BE2C (cell line): ENCODE data around the gene SIGLEC6.

Source experiments
- DNase-seq: peaks from one replicate; pipeline ENCODE4 v3.0.0-alpha.2; 2020
- H3K27me3 ChIP-seq: fragments of 250-450 bp; sonication (Bioruptor Pico); 2 replicates; pipeline ENCODE4 v1.5.1; 2020; ENCODE audit warnings: mild to moderate bottlenecking
- H3K36me3 ChIP-seq: fragments of 250-450 bp; sonication (Bioruptor Pico); 2 replicates; pipeline ENCODE4 v1.5.1; 2020; ENCODE audit warnings: mild to moderate bottlenecking
- H3K4me1 ChIP-seq: fragments of 250-450 bp; sonication (Bioruptor Pico); 2 replicates; pipeline ENCODE4 v1.5.1; 2020
- H3K4me3 ChIP-seq: 2 replicates; pipeline ENCODE4 v1.5.1; 2011; ENCODE audit warnings: low read depth, low read length
- H3K9me3 ChIP-seq: fragments of 250-450 bp; sonication (Bioruptor Pico); 2 replicates; pipeline ENCODE4 v1.5.1; 2020
- CTCF ChIP-seq: IDR thresholded peaks from 2 replicates; pipeline ENCODE4 v1.5.1; 2012; ENCODE audit warnings: mild to moderate bottlenecking, low read depth, low read length

SIGLEC6 gene

GRCh38 chr19:51550848-51551672 is 19.6 kb upstream of the SIGLEC6 start:
- Histone ChIP-seq H3K9me3 (no peaks in the 10 kb centered on the region), H3K4me3 (no peak overlapping the region), H3K36me3 (no peaks in the 10 kb centered on the region), H3K4me1 (no peaks in the 10 kb centered on the region; the same call in 1 of the 2 replicates), H3K27me3 (peaks cover 2% of the 10 kb centered on the region)
- TF ChIP-seq CTCF = no peak
- no peak for DNase-seq

GRCh38 chr19:51549533-51550324 is 18.3 kb upstream of the SIGLEC6 start:
- Histone ChIP-seq H3K36me3 (no peaks in the 10 kb centered on the region), H3K4me1 (no peaks in the 10 kb centered on the region; the same call in 1 of the 2 replicates), H3K4me3 (no peak overlapping the region), H3K27me3 (peaks cover 6% of the 10 kb centered on the region), H3K9me3 (no peaks in the 10 kb centered on the region)
- TF ChIP-seq CTCF = no peak
- DNase-seq = no peak

GRCh38 chr19:51548891-51549305 is 17.4 kb upstream of the SIGLEC6 start:
- no peak for TF ChIP-seq CTCF
- Histone ChIP-seq H3K27me3 (peaks cover 6% of the 10 kb centered on the region), H3K4me3 (no peak overlapping the region), H3K4me1 (no peaks in the 10 kb centered on the region; the same call in 1 of the 2 replicates), H3K9me3 (no peaks in the 10 kb centered on the region), H3K36me3 (no peaks in the 10 kb centered on the region)
- no peak for DNase-seq

GRCh38 chr19:51548213-51548651 is 16.8 kb upstream of the SIGLEC6 start:
- H3K36me3 ChIP-seq = no peaks in the 10 kb centered on the region
- no peak for DNase-seq
- peaks cover 6% of the 10 kb centered on the region for H3K27me3 ChIP-seq
- H3K4me3 ChIP-seq = no peak overlapping the region
- H3K9me3 ChIP-seq = no peaks in the 10 kb centered on the region
- no peaks in the 10 kb centered on the region; the same call in 1 of the 2 replicates for H3K4me1 ChIP-seq
- no peak for TF ChIP-seq CTCF

GRCh38 chr19:51547397-51548212 is 16.1 kb upstream of the SIGLEC6 start:
- Histone ChIP-seq H3K4me3 (no peak overlapping the region), H3K27me3 (peaks cover 6% of the 10 kb centered on the region), H3K9me3 (no peaks in the 10 kb centered on the region), H3K4me1 (no peaks in the 10 kb centered on the region; the same call in 1 of the 2 replicates), H3K36me3 (no peaks in the 10 kb centered on the region)
- no peak for DNase-seq
- no peak for TF ChIP-seq CTCF
